H9 (cell line): ENCODE data around the gene ESPNL. TPM values are rescaled to one million over a fixed set of nuclear protein-coding genes. Genes with fewer than 3 reads are reported as not detected.

Experiments
- DNase-seq: peaks from one replicate; pipeline ENCODE4 v3.0.0-alpha.2; 2017
- H2AFZ ChIP-seq: one replicate; pipeline ENCODE4 v1.6.1; 2013; ENCODE audit warnings: mild to moderate bottlenecking, low read length, control low read depth, moderate library complexity
- H2AK5ac ChIP-seq: 2 replicates; pipeline ENCODE4 v1.6.1; 2013; ENCODE audit warnings: low read length, control low read depth, mixed read lengths; ENCODE audit not compliant: insufficient read length
- H2BK120ac ChIP-seq: one replicate; pipeline ENCODE4 v1.6.1; 2013; ENCODE audit warnings: low read depth, mild to moderate bottlenecking, low read length, control low read depth, inconsistent platforms; ENCODE audit not compliant: poor library complexity, severe bottlenecking
- H2BK12ac ChIP-seq: 2 replicates; pipeline ENCODE4 v1.6.1; 2013; ENCODE audit warnings: low read length, control low read depth, mixed read lengths, low read depth; ENCODE audit not compliant: insufficient read length
- H2BK15ac ChIP-seq: 2 replicates; pipeline ENCODE4 v1.6.1; 2013; ENCODE audit warnings: low read depth, low read length, control low read depth
- H2BK20ac ChIP-seq: one replicate; pipeline ENCODE4 v1.6.1; 2013; ENCODE audit warnings: low read depth, mild to moderate bottlenecking, low read length, control low read depth, inconsistent platforms; ENCODE audit not compliant: poor library complexity, severe bottlenecking
- H2BK5ac ChIP-seq: 2 replicates; pipeline ENCODE4 v1.6.1; 2013; ENCODE audit warnings: low read length, control low read depth, mixed read lengths; ENCODE audit not compliant: insufficient read length
- H3K14ac ChIP-seq: 2 replicates; pipeline ENCODE4 v1.6.1; 2013; ENCODE audit warnings: low read length, control low read depth; ENCODE audit not compliant: insufficient read depth
- H3K18ac ChIP-seq: 2 replicates; pipeline ENCODE4 v1.6.1; 2013; ENCODE audit warnings: low read depth, mild to moderate bottlenecking, mixed read lengths, low read length, control low read depth; ENCODE audit not compliant: insufficient read length
- H3K23ac ChIP-seq: 2 replicates; pipeline ENCODE4 v1.6.1; 2013; ENCODE audit warnings: low read length, control low read depth, mixed read lengths, low read depth; ENCODE audit not compliant: insufficient read length
- H3K23me2 ChIP-seq: 2 replicates; pipeline ENCODE4 v1.6.1; 2013; ENCODE audit warnings: low read depth, mild to moderate bottlenecking, mixed read lengths, low read length, control low read depth; ENCODE audit not compliant: insufficient read length, poor library complexity, severe bottlenecking
- H3K27ac ChIP-seq: 2 replicates; pipeline ENCODE4 v1.5.1; 2013; ENCODE audit warnings: low read length, control low read depth, mixed read lengths, low read depth; ENCODE audit not compliant: insufficient read length
- H3K27me3 ChIP-seq: 2 replicates; pipeline ENCODE4 v1.6.1; 2013; ENCODE audit warnings: low read length, control low read depth, inconsistent platforms; ENCODE audit not compliant: insufficient read depth
- H3K4ac ChIP-seq: 2 replicates; pipeline ENCODE4 v1.6.1; 2013; ENCODE audit warnings: low read depth, mild to moderate bottlenecking, control low read depth, inconsistent platforms, low read length, moderate library complexity
- H3K4me1 ChIP-seq: 2 replicates; pipeline ENCODE4 v1.6.1; 2013; ENCODE audit warnings: low read length, control low read depth, inconsistent platforms; ENCODE audit not compliant: insufficient read depth
- H3K4me2 ChIP-seq: 2 replicates; pipeline ENCODE4 v1.6.1; 2013; ENCODE audit warnings: low read length, control low read depth, mixed read lengths; ENCODE audit not compliant: insufficient read length, insufficient read depth
- H3K56ac ChIP-seq: 2 replicates; pipeline ENCODE4 v1.6.1; 2013; ENCODE audit warnings: low read depth, mild to moderate bottlenecking, mixed read lengths, low read length, control low read depth; ENCODE audit not compliant: insufficient read length
- H3K79me1 ChIP-seq: 2 replicates; pipeline ENCODE4 v1.6.1; 2013; ENCODE audit warnings: low read depth, mild to moderate bottlenecking, moderate library complexity, low read length, control low read depth, inconsistent platforms; ENCODE audit not compliant: insufficient read depth, poor library complexity, severe bottlenecking
- H3K79me2 ChIP-seq: 2 replicates; pipeline ENCODE4 v1.6.1; 2013; ENCODE audit warnings: low read length, control low read depth, inconsistent platforms; ENCODE audit not compliant: insufficient read depth
- H3K9ac ChIP-seq: 2 replicates; pipeline ENCODE4 v1.6.1; 2013; ENCODE audit warnings: low read length, control low read depth, mixed read lengths; ENCODE audit not compliant: insufficient read length; ENCODE audit errors: extremely low read depth
- H3K9me3 ChIP-seq: one replicate; pipeline ENCODE4 v1.6.1; 2013; ENCODE audit warnings: low read depth, low read length, inconsistent platforms; ENCODE audit not compliant: control insufficient read depth
- H3T11ph ChIP-seq: one replicate; pipeline ENCODE4 v1.6.1; 2013; ENCODE audit warnings: mild to moderate bottlenecking, low read length, control low read depth, inconsistent platforms
- H4K20me1 ChIP-seq: one replicate; pipeline ENCODE4 v1.6.1; 2013; ENCODE audit not compliant: control insufficient read depth, insufficient read length, insufficient read depth
- H4K5ac ChIP-seq: 2 replicates; pipeline ENCODE4 v1.6.1; 2013; ENCODE audit warnings: low read depth, mild to moderate bottlenecking, mixed read lengths, low read length, control low read depth; ENCODE audit not compliant: insufficient read length
- H4K8ac ChIP-seq: replicated peaks from 2 replicates; pipeline ENCODE4 v1.6.1; 2013; ENCODE audit warnings: low read length, control low read depth, mixed read lengths, low read depth; ENCODE audit not compliant: insufficient read length
- H4K91ac ChIP-seq: 2 replicates; pipeline ENCODE4 v1.6.1; 2013; ENCODE audit warnings: low read depth, mild to moderate bottlenecking, moderate library complexity, mixed read lengths, low read length, control low read depth; ENCODE audit not compliant: insufficient read length
- H3K27ac Mint-ChIP-seq, 3 experiments: 2 replicates in 2 of 3; 3 replicates in 1 of 3; pipeline ENCODE4 v1.8.0; 2020 to 2021; ENCODE audit warnings: mixed read lengths in 3 of 3, mild to moderate bottlenecking in 1 of 3, moderate library complexity in 1 of 3
- H3K27me3 Mint-ChIP-seq: 2 replicates; pipeline ENCODE4 v1.8.0; 2021; ENCODE audit warnings: low read depth, mild to moderate bottlenecking, moderate library complexity, mixed read lengths
- H3K36me3 Mint-ChIP-seq, 3 experiments: 2 replicates in 2 of 3; 3 replicates in 1 of 3; pipeline ENCODE4 v1.8.0; 2020 to 2021; ENCODE audit warnings: low read depth in 3 of 3, mixed read lengths in 3 of 3; ENCODE audit not compliant: insufficient read depth in 1 of 3
- H3K4me1 Mint-ChIP-seq, 2 experiments: 2 replicates each; pipeline ENCODE4 v1.8.0; 2020; ENCODE audit warnings: mixed read lengths in 2 of 2
- H3K4me3 Mint-ChIP-seq, 2 experiments: 2 replicates in 1 of 2; 3 replicates in 1 of 2; pipeline ENCODE4 v1.8.0; 2020 to 2021; ENCODE audit warnings: mild to moderate bottlenecking in 2 of 2, mixed read lengths in 2 of 2, moderate library complexity in 1 of 2
- H3K9me3 Mint-ChIP-seq, 2 experiments: 2 replicates in 1 of 2; 3 replicates in 1 of 2; pipeline ENCODE4 v1.8.0; 2020; ENCODE audit warnings: mild to moderate bottlenecking in 2 of 2, mixed read lengths in 2 of 2, moderate library complexity in 1 of 2
- CTCF ChIP-seq: fragments of 200-600 bp; sonication (generic); conservative IDR thresholded peaks from 3 replicates; pipeline ENCODE4 v1.8.0; 2021; ENCODE audit warnings: antibody characterized with exemption, mild to moderate bottlenecking
- WGBS: extraction: QIAGEN DNeasy Blood & Tissue Kit; methylation state at CpG from one replicate; pipeline ENCODE4 v1.1.7; 2013; ENCODE audit warnings: missing lambda C conversion rate, low lambda C conversion rate, mixed read lengths; ENCODE audit not compliant: insufficient read length; ENCODE audit errors: extremely low coverage; 5-methylcytosine and 5-hydroxymethylcytosine counted together
- total RNA-seq: library from RNA; stranded (reverse); gene quantifications from 2 replicates; pipeline ENCODE4 v1.2.1, GENCODE V29; 2021

Gene ESPNL
- total RNA-seq, 1 experiment from 2014 or later, result 0.17 TPM

DNA sequence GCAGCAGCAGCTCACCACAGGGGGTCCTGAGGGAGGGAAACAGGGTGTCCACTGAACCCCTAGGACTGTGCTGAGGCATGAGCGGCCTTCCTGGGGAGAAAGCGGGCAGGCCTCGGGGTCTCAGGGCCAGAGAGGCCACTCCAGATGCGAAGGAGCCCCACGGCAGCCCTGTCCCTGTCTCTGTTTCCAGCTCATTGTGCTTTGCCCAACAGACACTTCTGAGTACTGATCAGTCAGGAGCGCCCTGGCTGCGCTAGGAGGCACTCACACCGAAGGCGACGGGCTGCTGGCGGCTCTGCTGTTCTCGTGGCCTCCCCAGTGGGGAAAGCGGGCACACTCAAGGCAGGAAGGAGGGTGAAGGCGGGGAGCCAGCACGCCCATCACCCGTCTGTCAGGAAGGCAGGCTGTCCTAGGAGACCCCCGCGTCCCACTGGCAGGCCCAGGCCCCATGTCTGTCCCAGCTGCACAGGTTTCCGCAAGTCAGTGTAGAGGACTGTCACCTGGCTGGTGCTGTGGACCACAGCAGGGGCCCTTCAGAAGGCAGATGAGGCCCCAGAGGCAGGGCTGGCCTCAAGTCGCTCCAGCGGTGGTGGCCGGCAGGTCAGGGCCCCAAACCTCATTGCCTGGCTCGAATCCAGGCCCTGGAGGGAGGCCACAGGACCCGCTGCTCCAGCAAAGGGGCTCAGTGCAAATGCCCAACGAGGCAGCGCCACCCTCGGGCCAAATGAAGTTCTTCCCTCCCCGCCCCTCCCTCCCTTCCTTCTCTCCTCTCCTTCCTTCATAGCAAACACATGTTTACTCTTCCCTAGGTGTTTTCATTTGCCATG lies 6.8 kb downstream of the ESPNL start:
- H4K91ac ChIP-seq, result no peak overlapping the region
- no peak overlapping the region for H2AFZ ChIP-seq
- H3K79me2 ChIP-seq, result no peaks in the 10 kb centered on the region
- H3K9me3 Mint-ChIP-seq, result peaks cover 0 to 1% of the 10 kb centered on the region in 2 experiments; a peak in 2 of 5 replicates
- no peak overlapping the region for H2BK20ac ChIP-seq
- no peak overlapping the region for H4K8ac ChIP-seq
- no peak overlapping the region for H3K4me3 Mint-ChIP-seq
- H3K9ac ChIP-seq, result no peak overlapping the region
- no peak overlapping the region for H3K14ac ChIP-seq
- no peak overlapping the region for H2BK5ac ChIP-seq
- peaks cover 19 to 28% of the 10 kb centered on the region in 2 experiments for H3K4me1 Mint-ChIP-seq
- DNase-seq, result peak; percentile 82
- H3K36me3 Mint-ChIP-seq, result no peaks in the 10 kb centered on the region
- no peak overlapping the region for H4K5ac ChIP-seq
- H4K20me1 ChIP-seq, result no peaks in the 10 kb centered on the region
- H2BK12ac ChIP-seq, result no peak overlapping the region
- peak; percentile 73 for TF ChIP-seq CTCF
- H3K4me2 ChIP-seq, result no peak overlapping the region
- H2BK120ac ChIP-seq, result no peak overlapping the region
- no peak overlapping the region for H2AK5ac ChIP-seq
- no peak overlapping the region for H3K4ac ChIP-seq
- no peak overlapping the region for H3K18ac ChIP-seq
- no peak overlapping the region for H3T11ph ChIP-seq
- no peaks in the 10 kb centered on the region for H3K79me1 ChIP-seq
- no peak overlapping the region for H3K27ac Mint-ChIP-seq
- H2BK15ac ChIP-seq, result no peak overlapping the region
- H3K27me3 ChIP-seq, result no peaks in the 10 kb centered on the region
- no peaks in the 10 kb centered on the region for H3K23me2 ChIP-seq
- no peaks in the 10 kb centered on the region; the same call in none of the 2 replicates for H3K27me3 Mint-ChIP-seq
- no peak overlapping the region for H3K56ac ChIP-seq
- no peak overlapping the region for H3K23ac ChIP-seq
- no CpG with 5 or more reads among the region's 28 CpGs for WGBS
- H3K9me3 ChIP-seq, result no peaks in the 10 kb centered on the region
- no peaks in the 10 kb centered on the region; the same call in 1 of the 2 replicates for H3K4me1 ChIP-seq
- H3K27ac ChIP-seq, result no peak overlapping the region
